Endothelial cell of umbilical vein (primary cell): ENCODE data around the gene HINFP. TPM values are rescaled to one million over a fixed set of nuclear protein-coding genes. Genes with fewer than 3 reads are reported as not detected.
A peak's percentile ranks its signal among the peaks of the same experiment; 100 is the strongest.

Experiments used
- BruUV-seq: library from RNA; stranded (reverse); fragments of 400-500 nt; replicated peaks from 2 replicates; lab custom pipeline; 2021; lab: Mats Ljungman, UMichigan
- CTCF ChIA-PET: fragments of 300-600, 350-600 bp; sonication (Branson Sonifier 250); formaldehyde crosslinking; loops from one replicate; lab custom pipeline; 2021; ENCODE audit warnings: antibody characterized with exemption, inconsistent platforms; lab: Charles Lee
- POLR2A ChIA-PET: fragments of 300-600, 350-600 bp; sonication (Branson Sonifier 250); formaldehyde crosslinking; loops from one replicate; lab custom pipeline; 2021; ENCODE audit warnings: antibody characterized with exemption, inconsistent platforms; lab: Charles Lee
- DNase-seq: peaks from one replicate; pipeline ENCODE4 v3.0.0-alpha.2; 2011; ENCODE audit warnings: low read depth, low spot score
- FAIRE-seq: peaks from 2 replicates; lab custom pipeline; 2011; peaks lifted over from hg19 to GRCh38; lab: Jason Lieb, UNC
- H2AFZ ChIP-seq: 2 replicates; pipeline ENCODE4 v1.6.0; 2012; ENCODE audit warnings: low read depth, low read length, control low read depth, inconsistent platforms
- H3K27ac ChIP-seq: 2 replicates; pipeline ENCODE4 v1.5.1; 2011; ENCODE audit warnings: low read depth, mild to moderate bottlenecking, control low read depth, low read length, moderate library complexity; ENCODE audit not compliant: insufficient read depth
- H3K27me3 ChIP-seq, 2 experiments: 2 replicates each; pipeline versions ENCODE4 v1.6.0 to v1.6.1; 2011; ENCODE audit warnings: low read length in 2 of 2, mixed read lengths in 1 of 2; ENCODE audit not compliant: control insufficient read depth in 2 of 2, insufficient read depth in 2 of 2
- H3K36me3 ChIP-seq, 2 experiments: 2 replicates in 1 of 2; 3 replicates in 1 of 2; pipeline ENCODE4 v1.5.1; 2011; ENCODE audit warnings: low read length in 2 of 2, mild to moderate bottlenecking in 1 of 2, moderate library complexity in 1 of 2; ENCODE audit not compliant: control insufficient read depth in 2 of 2, insufficient read depth in 2 of 2; ENCODE audit errors: extremely low read depth in 1 of 2
- H3K4me1 ChIP-seq: 3 replicates; pipeline ENCODE4 v1.5.1; 2011; ENCODE audit warnings: mild to moderate bottlenecking, low read length; ENCODE audit not compliant: control insufficient read depth, insufficient read depth; ENCODE audit errors: extremely low read depth
- H3K4me2 ChIP-seq: 2 replicates; pipeline ENCODE4 v1.6.1; 2011; ENCODE audit warnings: low read length, control low read depth, mixed read lengths; ENCODE audit not compliant: insufficient read depth
- H3K4me3 ChIP-seq, 3 experiments: fragments of 200-600 bp in 1 of 3; sonication (generic), shearing (Covaris generic) in 1 of 3; replicated peaks in 1 of 3; 2 replicates each; pipeline ENCODE4 v1.5.1; 2011 to 2016; ENCODE audit warnings: control low read depth in 3 of 3, low read length in 3 of 3, mild to moderate bottlenecking in 2 of 3, inconsistent platforms in 1 of 3, low read depth in 1 of 3, moderate library complexity in 1 of 3; ENCODE audit not compliant: insufficient read depth in 1 of 3
- H3K79me2 ChIP-seq: 2 replicates; pipeline ENCODE4 v1.6.0; 2012; ENCODE audit warnings: low read length, inconsistent platforms; ENCODE audit not compliant: control insufficient read depth, insufficient read depth
- H3K9ac ChIP-seq: replicated peaks from 2 replicates; pipeline ENCODE3; 2011; ENCODE audit warnings: low read length, control low read depth; ENCODE audit not compliant: insufficient read depth; ENCODE audit errors: extremely low read depth
- H3K9me1 ChIP-seq: replicated peaks from 3 replicates; pipeline ENCODE4 v1.6.0; 2011; ENCODE audit warnings: mild to moderate bottlenecking, low read length; ENCODE audit not compliant: control insufficient read depth, insufficient read depth; ENCODE audit errors: extremely low read depth
- H3K9me3 ChIP-seq: replicated peaks from 2 replicates; pipeline ENCODE4 v1.5.1; 2012; ENCODE audit warnings: low read length, inconsistent platforms; ENCODE audit not compliant: control insufficient read depth, insufficient read depth
- H4K20me1 ChIP-seq: replicated peaks from 2 replicates; pipeline ENCODE3; 2011; ENCODE audit warnings: mild to moderate bottlenecking, low read length; ENCODE audit not compliant: control insufficient read depth, insufficient read depth; ENCODE audit errors: extremely low read depth
- CTCF ChIP-seq, 2 donors: IDR thresholded peaks; 1 replicate in 1 of 2; 2 replicates in 1 of 2; pipeline ENCODE4 v1.5.1; 2011; ENCODE audit warnings: low read length in 2 of 2, mild to moderate bottlenecking in 2 of 2, moderate library complexity in 2 of 2, control low read depth in 1 of 2, inconsistent platforms in 1 of 2, low read depth in 1 of 2; ENCODE audit not compliant: insufficient read depth in 1 of 2; ENCODE audit errors: extremely low read depth in 1 of 2
- EZH2 ChIP-seq: IDR thresholded peaks from 2 replicates; pipeline ENCODE4 v1.6.1; 2012; ENCODE audit warnings: borderline replicate concordance, low read depth, mild to moderate bottlenecking, moderate library complexity, low read length, inconsistent platforms; ENCODE audit not compliant: severe bottlenecking
- FOS ChIP-seq: IDR thresholded peaks from 2 replicates; pipeline ENCODE4 v1.6.1; 2011; ENCODE audit warnings: mild to moderate bottlenecking, low read length, moderate library complexity, borderline replicate concordance; ENCODE audit not compliant: insufficient read depth
- GATA2 ChIP-seq: IDR thresholded peaks from 2 replicates; pipeline ENCODE4 v1.7.0; 2011; ENCODE audit warnings: low read depth, mild to moderate bottlenecking, moderate library complexity, mixed read lengths, low read length; ENCODE audit not compliant: insufficient read length, insufficient read depth
- JUN ChIP-seq: IDR thresholded peaks from 2 replicates; pipeline ENCODE4 v1.6.1; 2011; ENCODE audit warnings: borderline replicate concordance, low read depth; ENCODE audit not compliant: insufficient read length, insufficient read depth
- MAX ChIP-seq: IDR thresholded peaks from 2 replicates; pipeline ENCODE4 v1.6.1; 2011; ENCODE audit not compliant: insufficient read depth, insufficient read length
- MYC ChIP-seq: IDR thresholded peaks from one replicate; pipeline ENCODE4 v1.6.1; 2011; ENCODE audit warnings: mild to moderate bottlenecking, low read depth, low read length
- POLR2A ChIP-seq: IDR thresholded peaks from 2 replicates; pipeline ENCODE4 v1.6.1; 2012; ENCODE audit warnings: low read depth, mild to moderate bottlenecking, control low read depth, low read length
- POLR2AphosphoS5 ChIP-seq: IDR thresholded peaks from 2 replicates; pipeline ENCODE4 v1.6.1; 2012; ENCODE audit warnings: low read depth, mild to moderate bottlenecking, control low read depth, low read length, moderate library complexity; ENCODE audit not compliant: insufficient read depth
- dilution Hi-C: fragments of 300-500 bp; cut with MboI; formaldehyde crosslinking; loops from one replicate; pipeline ENCODE4 v1.15.0; 2019; ENCODE audit warnings: low sequenced_read_pairs; ENCODE audit not compliant: extremely low pct_ligation_motif_present
- intact Hi-C: fragments of 100-400 bp; cut with micrococcal nuclease; formaldehyde crosslinking; loops from one replicate; pipeline ENCODE4 v1.10.0; 2022
- polyA plus RNA-seq, 4 experiments: library from polyadenylated mRNA; depleted of rRNA in 3 of 4; stranded (reverse) in 3 of 4; unstranded in 1 of 4; fragments of >200 nt; gene quantifications; 2 replicates each; pipeline versions ENCODE4 v1.2.1 to v1.2.3, GENCODE V29; 2011 to 2012; ENCODE audit warnings: missing spikeins in 1 of 4
- total RNA-seq: library from RNA; stranded (reverse); gene quantifications from 2 replicates; pipeline ENCODE4 v1.2.3, GENCODE V29; 2021

The HINFP gene
- total and polyA plus RNA-seq, 2 donors (not counting 3 experiments of a cell fraction or from before 2014, with no cell fraction given), result 30.8 to 33.4 TPM

GRCh38 chr11:119085437-119085847, 35.9 kb upstream of the HINFP start:
- H3K79me2 ChIP-seq, result peaks cover 5% of the 10 kb centered on the region
- ChIA-PET CTCF (interaction anchor here (0.7 to 3.6 kb wide), 9 partner anchors 9 to 271 kb away, joined by 3 to 16 read pairs (median 4); partner anchors contain the start of genes CBL and VPS11), POLR2A (interaction anchor here (0.6 to 3.2 kb wide), 6 partner anchors 9 to 86 kb away, joined by 3 to 23 read pairs (median 4); partner anchors contain the start of genes DPAGT1 and VPS11)
- peak overlapping the region; percentile 37 for H3K9ac ChIP-seq
- H3K27ac ChIP-seq, result peak overlapping the region; percentile 49
- H3K4me2 ChIP-seq, result peak overlapping the region; percentile 82
- H4K20me1 ChIP-seq, result no peaks in the 10 kb centered on the region
- DNase-seq (no peak), FAIRE-seq (no peak)
- intact Hi-C loops, result loop anchor here (1.0 to 5.0 kb wide), 2 partner anchors 9 to 173 kb away; no protein-coding TSS in a partner anchor
- no peak for TF ChIP-seq MAX
- no peak for TF ChIP-seq POLR2AphosphoS5
- no peak for TF ChIP-seq GATA2
- TF ChIP-seq POLR2A, result no peak
- TF ChIP-seq EZH2, result no peak
- no peak for TF ChIP-seq CTCF (IDR thresholded peaks at IDR 0.05; ENCODE audit: extremely low read depth in 1 of 2, insufficient read depth in 1 of 2, low read depth in 1 of 2, low read length in 2 of 2)
- no peak for TF ChIP-seq MYC
- no peak for TF ChIP-seq FOS
- no peak for TF ChIP-seq JUN
- peak overlapping the region; percentile 10 to 77 (median 70) for H3K4me3 ChIP-seq
- H3K9me1 ChIP-seq, result no peaks in the 10 kb centered on the region
- H3K36me3 ChIP-seq, result peaks cover 3 to 16% of the 10 kb centered on the region in 2 experiments
- dilution Hi-C loops, result no loop called here
- peak overlapping the region; percentile 74 for H2AFZ ChIP-seq
- peaks cover 12% of the 10 kb centered on the region for H3K4me1 ChIP-seq
- no peaks in the 10 kb centered on the region for H3K27me3 ChIP-seq
- H3K9me3 ChIP-seq, result no peaks in the 10 kb centered on the region
- BruUV-seq, result TSS peak; percentile 60
